ENCODE results near the gene ASIP.
A peak's percentile ranks its signal among the peaks of the same experiment; 100 is the strongest.

ASIP gene

GRCh38 chr20:34290471-34290870 lies 49.2 kb downstream of the ASIP start:
- no peak for DNase-seq

- no peak for DNase-seq
Measured at GRCh38 chr20:34292496-34292895, 51.3 kb downstream of the ASIP start.

GRCh38 chr20:34293119-34293518 lies 51.9 kb downstream of the ASIP start:
- no peak for DNase-seq

GRCh38 chr20:34293589-34293988 lies 52.4 kb downstream of the ASIP start:
- no peak for DNase-seq

- DNase-seq, result no peak
Measured at GRCh38 chr20:34294563-34294962, 53.3 kb downstream of the ASIP start.

GRCh38 chr20:34295284-34295683 lies 54.1 kb downstream of the ASIP start:
- no peak for DNase-seq

GRCh38 chr20:34296468-34296867 lies 55.2 kb downstream of the ASIP start:
- DNase-seq, result no peak

GRCh38 chr20:34298294-34298784 lies 57.1 kb downstream of the ASIP start:
- DNase-seq, result peak; percentile 8

GRCh38 chr20:34299556-34300255 lies 58.5 kb downstream of the ASIP start:
- no peak for DNase-seq

- peak; percentile 45 for DNase-seq
Measured at GRCh38 chr20:34300256-34300806, 59.1 kb downstream of the ASIP start.

GRCh38 chr20:34300809-34301586 lies 59.8 kb downstream of the ASIP start:
- DNase-seq, result peak; percentile 25

GRCh38 chr20:34301587-34302311 lies 60.5 kb downstream of the ASIP start:
- DNase-seq, result no peak

GRCh38 chr20:34302312-34302722 lies 61.1 kb downstream of the ASIP start:
- no peak for DNase-seq

- DNase-seq, result peak; percentile 99
Measured at GRCh38 chr20:34302723-34303533, 61.7 kb downstream of the ASIP start, which contains the start of gene AHCY. TSS of gene AHCY (minus strand) at chr20:34303355. CDS start at chr20:34303270, 85 bp downstream.

GRCh38 chr20:34305333-34306230 lies 64.4 kb downstream of the ASIP start:
- DNase-seq, result no peak

- no peak for DNase-seq
Measured at GRCh38 chr20:34309691-34310090, 68.5 kb downstream of the ASIP start.

- no peak for DNase-seq
Measured at GRCh38 chr20:34310481-34311117, 69.4 kb downstream of the ASIP start.

GRCh38 chr20:34311118-34312023 lies 70.1 kb downstream of the ASIP start:
- DNase-seq, result peak; percentile 69

- peak; percentile 51 for DNase-seq
Measured at GRCh38 chr20:34312024-34312460, 70.8 kb downstream of the ASIP start.
